WTC11 (cell line): ENCODE data around the gene CTRB1. TPM values are rescaled to one million over a fixed set of nuclear protein-coding genes. Genes with fewer than 3 reads are reported as not detected.

Experiments used
- ATAC-seq: fragments of 200-7000 bp; cut with Tn5 transposase; 2 replicates; pipeline ENCODE4 v1.10.0; 2021; ENCODE audit warnings: mild to moderate bottlenecking, moderate library complexity
- CTCF ChIA-PET: fragments of 300-600 bp; sonication (Branson Sonifier 250); formaldehyde crosslinking; loops from one replicate; lab custom pipeline; 2021; ENCODE audit warnings: antibody characterized with exemption; lab: Charles Lee
- POLR2A ChIA-PET: fragments of 350-600 bp; sonication (Branson Sonifier 250); formaldehyde crosslinking; loops from one replicate; lab custom pipeline; 2021; ENCODE audit warnings: antibody characterized with exemption; lab: Charles Lee
- DNase-seq: peaks from one replicate; pipeline ENCODE4 v3.0.0; 2021; ENCODE audit warnings: low spot score
- H3K27ac Mint-ChIP-seq: 2 replicates; pipeline ENCODE4 v1.8.0; 2021; ENCODE audit warnings: mixed read lengths
- H3K27me3 Mint-ChIP-seq: 2 replicates; pipeline ENCODE4 v1.8.0; 2021; ENCODE audit warnings: low read depth, mild to moderate bottlenecking, moderate library complexity, mixed read lengths
- H3K36me3 Mint-ChIP-seq: 2 replicates; pipeline ENCODE4 v1.8.0; 2021; ENCODE audit warnings: mixed read lengths
- H3K4me1 Mint-ChIP-seq: 2 replicates; pipeline ENCODE4 v1.8.0; 2022; ENCODE audit warnings: mixed read lengths
- H3K4me3 Mint-ChIP-seq: 2 replicates; pipeline ENCODE4 v1.8.0; 2021; ENCODE audit warnings: mild to moderate bottlenecking, moderate library complexity, mixed read lengths
- H3K9me3 Mint-ChIP-seq: 2 replicates; pipeline ENCODE4 v1.8.0; 2021; ENCODE audit warnings: mixed read lengths
- ESRRA ChIP-seq: sonication (generic); formaldehyde crosslinking; IDR thresholded peaks from 2 replicates; pipeline ENCODE4 v1.8.1; 2022; ENCODE audit warnings: mild to moderate bottlenecking, missing genetic modification reagents, borderline replicate concordance
- FOXK1 ChIP-seq: sonication (generic); formaldehyde crosslinking; IDR thresholded peaks from 2 replicates; pipeline ENCODE4 v1.8.0; 2022; ENCODE audit warnings: mild to moderate bottlenecking, moderate library complexity, missing genetic modification reagents
- FOXP1 ChIP-seq: sonication (generic); formaldehyde crosslinking; IDR thresholded peaks from 2 replicates; pipeline ENCODE4 v1.8.0; 2022; ENCODE audit warnings: missing genetic modification reagents, mild to moderate bottlenecking, moderate library complexity, borderline replicate concordance
- FOXP4 ChIP-seq: sonication (generic); formaldehyde crosslinking; IDR thresholded peaks from 2 replicates; pipeline ENCODE4 v1.8.0; 2022; ENCODE audit warnings: mild to moderate bottlenecking, missing genetic modification reagents
- NFYB ChIP-seq: sonication (generic); formaldehyde crosslinking; conservative IDR thresholded peaks from 2 replicates; pipeline ENCODE4 v1.8.0; 2022; ENCODE audit warnings: low read depth, missing genetic modification reagents
- NR2C2 ChIP-seq: sonication (generic); formaldehyde crosslinking; IDR thresholded peaks from 2 replicates; pipeline ENCODE4 v1.8.0; 2022; ENCODE audit warnings: mild to moderate bottlenecking, missing genetic modification reagents
- RELA ChIP-seq: sonication (generic); formaldehyde crosslinking; IDR thresholded peaks from 2 replicates; pipeline ENCODE4 v1.8.1; 2022; ENCODE audit warnings: missing genetic modification reagents, mild to moderate bottlenecking, borderline replicate concordance
- RORB ChIP-seq: fragments of 250-450 bp; sonication (Bioruptor Pico); IDR thresholded peaks from 2 replicates; pipeline ENCODE4 v1.9.0; 2021; ENCODE audit warnings: mild to moderate bottlenecking
- SMAD3 ChIP-seq: sonication (generic); formaldehyde crosslinking; IDR thresholded peaks from 2 replicates; pipeline ENCODE4 v1.8.0; 2022; ENCODE audit warnings: missing genetic modification reagents, mild to moderate bottlenecking, borderline replicate concordance
- TEAD1 ChIP-seq: sonication (generic); formaldehyde crosslinking; IDR thresholded peaks from 2 replicates; pipeline ENCODE4 v1.8.0; 2022; ENCODE audit warnings: mild to moderate bottlenecking, missing genetic modification reagents
- ZNF219 ChIP-seq: sonication (generic); formaldehyde crosslinking; IDR thresholded peaks from 2 replicates; pipeline ENCODE4 v1.8.0; 2023; ENCODE audit warnings: missing genetic modification reagents, mild to moderate bottlenecking, borderline replicate concordance
- ZNF263 ChIP-seq: sonication (generic); formaldehyde crosslinking; IDR thresholded peaks from 2 replicates; pipeline ENCODE4 v1.8.1; 2022; ENCODE audit warnings: low read depth, mild to moderate bottlenecking, moderate library complexity, missing genetic modification reagents
- ZSCAN18 ChIP-seq: fragments of 250-450 bp; sonication (Bioruptor Pico); IDR thresholded peaks from 2 replicates; pipeline ENCODE4 v2.1.2; 2022; ENCODE audit warnings: mild to moderate bottlenecking, moderate library complexity
- total RNA-seq: library from RNA; stranded (reverse); gene quantifications from 3 replicates; pipeline ENCODE4 v1.2.3, GENCODE V29; 2021
- TF ChIP-seq, protein P1 (sequence below): sonication (generic); formaldehyde crosslinking; IDR thresholded peaks from 2 replicates; pipeline ENCODE4 v1.8.1; 2023; ENCODE audit warnings: mild to moderate bottlenecking, moderate library complexity, missing genetic modification reagents
- TF ChIP-seq, protein P2 (sequence below): fragments of 250-450 bp; sonication (Bioruptor Pico); IDR thresholded peaks from 2 replicates; pipeline ENCODE4 v1.9.0; 2021; ENCODE audit warnings: mild to moderate bottlenecking, borderline replicate concordance

The CTRB1 gene
- total RNA-seq, 1 experiment from 2014 or later, result 3.9 TPM

GRCh38 chr16:75263963-75264445, 45.2 kb downstream of the CTRB1 start (continued):
- TF ChIP-seq NFYB, result no peak

GRCh38 chr16:75264457-75264998, 45.7 kb downstream of the CTRB1 start:
- ATAC-seq, result no peak
- CTCF ChIA-PET, result interaction anchor here (0.8 kb wide), 1 partner anchor 10 kb away, joined by 4 read pairs; no protein-coding TSS in a partner anchor
- H3K9me3 Mint-ChIP-seq, result no peaks in the 10 kb centered on the region
- peaks cover 43% of the 10 kb centered on the region for H3K4me1 Mint-ChIP-seq
- POLR2A ChIA-PET, result interaction anchor here (0.6 to 7.0 kb wide), 2 partner anchors 10 to 14 kb away, joined by 3 to 57 read pairs; no protein-coding TSS in a partner anchor
- no peak overlapping the region; the same call in 1 of the 2 replicates for H3K27ac Mint-ChIP-seq
- H3K4me3 Mint-ChIP-seq, result peak overlapping the region; percentile 76
- H3K36me3 Mint-ChIP-seq, result no peaks in the 10 kb centered on the region
- H3K27me3 Mint-ChIP-seq, result no peaks in the 10 kb centered on the region
- no peak for DNase-seq
- no peak for TF ChIP-seq ZNF219 (CRISPR knock-in tag)

DNA sequence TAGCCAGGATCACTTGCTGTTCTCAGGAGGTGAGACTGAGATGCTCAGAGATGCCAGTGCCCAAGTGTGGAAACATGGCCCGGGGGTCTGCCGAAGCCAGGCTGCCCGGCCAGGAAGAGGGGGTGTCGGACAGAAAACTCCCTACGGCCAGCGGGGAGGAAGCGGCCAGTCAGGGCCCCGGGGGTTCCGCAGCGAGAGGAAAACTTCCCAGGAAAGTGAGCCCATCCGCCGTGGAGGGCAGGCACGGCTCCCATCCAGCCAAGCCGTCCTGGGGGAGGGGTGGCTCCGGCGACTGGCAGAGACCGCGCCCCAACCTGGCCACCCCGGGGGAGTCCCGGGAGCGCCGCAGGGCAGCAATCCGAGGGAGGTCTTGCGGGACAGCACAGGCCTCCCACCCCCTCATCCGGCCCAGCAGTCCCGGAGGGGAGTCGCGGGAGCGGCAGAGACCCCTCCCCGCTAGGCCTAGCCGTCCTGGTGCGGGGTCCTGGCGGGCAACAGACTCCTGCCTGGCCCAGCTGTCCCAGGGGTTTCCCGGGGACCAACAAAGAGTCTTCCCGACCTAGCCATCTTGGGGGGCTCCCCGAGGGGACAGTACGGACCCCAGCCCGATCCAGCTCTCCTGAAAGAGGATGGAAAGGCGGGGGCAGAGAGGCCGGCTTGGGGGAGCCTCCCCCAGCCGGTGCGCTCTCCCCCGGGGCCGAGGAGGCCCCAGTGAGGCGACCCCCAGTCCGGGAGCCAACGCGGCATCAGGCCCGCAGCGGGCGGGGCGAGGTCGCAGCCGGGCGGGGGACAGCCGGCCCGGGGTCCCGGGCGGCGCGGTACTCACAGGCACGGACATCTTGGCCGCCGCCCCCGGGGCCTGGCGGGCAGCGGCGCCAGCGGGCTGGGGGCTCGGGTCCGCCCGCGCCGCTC, 46.5 kb downstream of the CTRB1 start:
- Mint-ChIP-seq H3K9me3 (no peaks in the 10 kb centered on the region), H3K36me3 (no peaks in the 10 kb centered on the region), H3K27ac (no peak overlapping the region), H3K27me3 (no peaks in the 10 kb centered on the region), H3K4me1 (peaks cover 46% of the 10 kb centered on the region), H3K4me3 (peak overlapping the region; percentile 76)
- ChIA-PET POLR2A (interaction anchor here (1.0 to 7.0 kb wide), 5 partner anchors 11 to 230 kb away, joined by 3 to 57 read pairs (median 3); partner anchors contain the start of gene CHST6), CTCF (interaction anchor here (0.7 to 1.6 kb wide), 8 partner anchors 9 to 120 kb away, joined by 3 to 6 read pairs (median 4); no protein-coding TSS in a partner anchor)
- no peak for TF ChIP-seq FOXP1 (CRISPR knock-in tag)
- TF ChIP-seq ZSCAN18 (CRISPR knock-in tag), result no peak
- 0 out of 2 replicates have a peak, but pooled peaks have one; percentile 28 for TF ChIP-seq FOXP4 (CRISPR knock-in tag)
- TF ChIP-seq ZNF263 (CRISPR knock-in tag), result no peak
- peak; percentile 51; the same call in 1 of the 2 replicates for TF ChIP-seq ESRRA (CRISPR knock-in tag)
- peak; percentile 56; the same call in 1 of the 2 replicates for TF ChIP-seq RELA (CRISPR knock-in tag)
- TF ChIP-seq, protein P1, sequence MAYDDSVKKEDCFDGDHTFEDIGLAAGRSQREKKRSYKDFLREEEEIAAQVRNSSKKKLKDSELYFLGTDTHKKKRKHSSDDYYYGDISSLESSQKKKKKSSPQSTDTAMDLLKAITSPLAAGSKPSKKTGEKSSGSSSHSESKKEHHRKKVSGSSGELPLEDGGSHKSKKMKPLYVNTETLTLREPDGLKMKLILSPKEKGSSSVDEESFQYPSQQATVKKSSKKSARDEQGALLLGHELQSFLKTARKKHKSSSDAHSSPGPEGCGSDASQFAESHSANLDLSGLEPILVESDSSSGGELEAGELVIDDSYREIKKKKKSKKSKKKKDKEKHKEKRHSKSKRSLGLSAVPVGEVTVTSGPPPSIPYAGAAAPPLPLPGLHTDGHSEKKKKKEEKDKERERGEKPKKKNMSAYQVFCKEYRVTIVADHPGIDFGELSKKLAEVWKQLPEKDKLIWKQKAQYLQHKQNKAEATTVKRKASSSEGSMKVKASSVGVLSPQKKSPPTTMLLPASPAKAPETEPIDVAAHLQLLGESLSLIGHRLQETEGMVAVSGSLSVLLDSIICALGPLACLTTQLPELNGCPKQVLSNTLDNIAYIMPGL, result peak; percentile 23; the same call in 1 of the 2 replicates
- no peak for TF ChIP-seq RORB (CRISPR knock-in tag)
- TF ChIP-seq FOXK1 (CRISPR knock-in tag), result no peak
- TF ChIP-seq, protein P2, sequence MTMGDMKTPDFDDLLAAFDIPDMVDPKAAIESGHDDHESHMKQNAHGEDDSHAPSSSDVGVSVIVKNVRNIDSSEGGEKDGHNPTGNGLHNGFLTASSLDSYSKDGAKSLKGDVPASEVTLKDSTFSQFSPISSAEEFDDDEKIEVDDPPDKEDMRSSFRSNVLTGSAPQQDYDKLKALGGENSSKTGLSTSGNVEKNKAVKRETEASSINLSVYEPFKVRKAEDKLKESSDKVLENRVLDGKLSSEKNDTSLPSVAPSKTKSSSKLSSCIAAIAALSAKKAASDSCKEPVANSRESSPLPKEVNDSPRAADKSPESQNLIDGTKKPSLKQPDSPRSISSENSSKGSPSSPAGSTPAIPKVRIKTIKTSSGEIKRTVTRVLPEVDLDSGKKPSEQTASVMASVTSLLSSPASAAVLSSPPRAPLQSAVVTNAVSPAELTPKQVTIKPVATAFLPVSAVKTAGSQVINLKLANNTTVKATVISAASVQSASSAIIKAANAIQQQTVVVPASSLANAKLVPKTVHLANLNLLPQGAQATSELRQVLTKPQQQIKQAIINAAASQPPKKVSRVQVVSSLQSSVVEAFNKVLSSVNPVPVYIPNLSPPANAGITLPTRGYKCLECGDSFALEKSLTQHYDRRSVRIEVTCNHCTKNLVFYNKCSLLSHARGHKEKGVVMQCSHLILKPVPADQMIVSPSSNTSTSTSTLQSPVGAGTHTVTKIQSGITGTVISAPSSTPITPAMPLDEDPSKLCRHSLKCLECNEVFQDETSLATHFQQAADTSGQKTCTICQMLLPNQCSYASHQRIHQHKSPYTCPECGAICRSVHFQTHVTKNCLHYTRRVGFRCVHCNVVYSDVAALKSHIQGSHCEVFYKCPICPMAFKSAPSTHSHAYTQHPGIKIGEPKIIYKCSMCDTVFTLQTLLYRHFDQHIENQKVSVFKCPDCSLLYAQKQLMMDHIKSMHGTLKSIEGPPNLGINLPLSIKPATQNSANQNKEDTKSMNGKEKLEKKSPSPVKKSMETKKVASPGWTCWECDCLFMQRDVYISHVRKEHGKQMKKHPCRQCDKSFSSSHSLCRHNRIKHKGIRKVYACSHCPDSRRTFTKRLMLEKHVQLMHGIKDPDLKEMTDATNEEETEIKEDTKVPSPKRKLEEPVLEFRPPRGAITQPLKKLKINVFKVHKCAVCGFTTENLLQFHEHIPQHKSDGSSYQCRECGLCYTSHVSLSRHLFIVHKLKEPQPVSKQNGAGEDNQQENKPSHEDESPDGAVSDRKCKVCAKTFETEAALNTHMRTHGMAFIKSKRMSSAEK (CRISPR knock-in tag), result no peak
- TF ChIP-seq TEAD1 (CRISPR knock-in tag), result 0 out of 2 replicates have a peak, but pooled peaks have one; percentile 10
- TF ChIP-seq SMAD3 (CRISPR knock-in tag), result no peak
- TF ChIP-seq NR2C2 (CRISPR knock-in tag), result no peak
- ATAC-seq (peak; percentile 3; the same call in 1 of the 2 replicates), DNase-seq (no peak)
